PC-3 (cell line): Measurements from ENCODE around the gene RBMS3.

Experiments
- CTCF ChIP-seq: fragments of 300-600 bp; sonication (generic); conservative IDR thresholded peaks from 2 replicates; pipeline ENCODE4 v1.5.1; 2017; ENCODE audit warnings: antibody characterized with exemption, low read depth, mild to moderate bottlenecking, low read length
- EZH2 ChIP-seq: fragments of 300-600 bp; sonication (generic); IDR thresholded peaks from one replicate; pipeline ENCODE4 v1.6.1; 2017; ENCODE audit warnings: antibody characterized with exemption, mild to moderate bottlenecking, low read length; ENCODE audit not compliant: unreplicated experiment
- EZH2phosphoT487 ChIP-seq: fragments of 300-600 bp; sonication (generic); IDR thresholded peaks from 2 replicates; pipeline ENCODE4 v1.6.1; 2018; ENCODE audit warnings: mild to moderate bottlenecking, antibody characterized with exemption, low read length, borderline replicate concordance

GRCh38 chr3:29822071-29822470 lies 541.2 kb downstream of the RBMS3 start:
- TF ChIP-seq CTCF (no peak), EZH2 (no peak), EZH2phosphoT487 (no peak)
